PFSK-1 (cell line): ENCODE results near the gene CPLX4.

Experiments used
- POLR2AphosphoS5 ChIP-seq: IDR thresholded peaks from 2 replicates; pipeline ENCODE4 v1.6.1; 2012; ENCODE audit warnings: low read depth, mild to moderate bottlenecking, control low read depth, low read length, moderate library complexity
- SIN3A ChIP-seq: IDR thresholded peaks from 2 replicates; pipeline ENCODE4 v1.6.1; 2012; ENCODE audit warnings: mild to moderate bottlenecking, low read length, moderate library complexity, borderline replicate concordance; ENCODE audit not compliant: insufficient read depth
- TAF1 ChIP-seq: IDR thresholded peaks from 2 replicates; pipeline ENCODE4 v1.6.1; 2012; ENCODE audit warnings: low read length, control low read depth, borderline replicate concordance; ENCODE audit not compliant: insufficient read depth

DNA sequence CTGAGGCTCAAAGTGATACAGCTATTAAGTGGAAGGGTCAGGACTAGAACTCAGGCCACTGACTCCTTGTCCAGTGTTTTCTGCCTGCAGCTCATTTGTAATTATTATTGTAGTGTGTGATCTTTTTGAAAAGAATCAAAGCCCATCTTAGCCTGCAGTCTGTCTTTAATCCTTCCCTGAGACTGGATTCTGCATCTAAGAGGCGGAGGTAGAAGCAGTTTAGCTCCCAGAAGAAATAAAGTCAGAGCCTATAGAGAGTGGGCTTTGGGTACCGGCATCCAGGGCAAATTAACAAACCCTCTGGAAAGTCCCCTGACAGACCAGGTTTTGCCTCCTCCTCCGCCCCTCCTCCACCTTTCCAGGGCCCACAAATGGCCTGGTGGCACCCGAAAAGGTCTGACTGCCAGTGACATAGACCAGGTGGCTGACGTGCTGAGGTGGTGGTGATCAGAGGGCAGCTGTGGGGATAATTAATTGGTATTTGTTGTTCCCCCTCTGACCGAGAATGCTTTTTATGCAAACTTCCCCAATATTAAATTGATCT lies 43.0 kb downstream of the CPLX4 start:
- TF ChIP-seq TAF1 (no peak), POLR2AphosphoS5 (no peak), SIN3A (no peak)
